Heart left ventricle (tissue), 16 donors: ENCODE measurements around the gene EHD2. TPM values are rescaled to one million over a fixed set of nuclear protein-coding genes. Genes with fewer than 3 reads are reported as not detected.
"Not testable (repeated sequence)": the region's sequence is repeated elsewhere in the genome, so short reads cannot be mapped to it uniquely, and the experiment has no call there.

Experiments
- ATAC-seq, 4 donors: fragments of 200-7000 bp; cut with Tn5 transposase; one replicate each; pipeline ENCODE4 v1.9.1; 2020 to 2022; ENCODE audit warnings: moderate library complexity in 4 of 4, mild to moderate bottlenecking in 3 of 4, moderate number of reproducible peaks in 1 of 4
- DNase-seq, 5 donors: peaks; one replicate each; pipeline ENCODE4 v3.0.0-alpha.2; 2020
- H3K27ac ChIP-seq, 12 donors: fragments of 200-600 bp; sonication (generic) in 4 of 12; one replicate each; pipeline versions ENCODE4 v1.5.0 to v1.8.0; 2016 to 2022; ENCODE audit warnings: mild to moderate bottlenecking in 2 of 12
- H3K27me3 ChIP-seq, 9 donors: fragments of 200-600 bp; sonication (generic) in 2 of 9; one replicate each; pipeline versions ENCODE4 v1.5.1 to v1.8.0; 2016 to 2022; ENCODE audit warnings: mild to moderate bottlenecking in 3 of 9
- H3K36me3 ChIP-seq, 9 donors: fragments of 200-600 bp; sonication (generic) in 2 of 9; one replicate each; pipeline versions ENCODE4 v1.5.0 to v1.8.0; 2018 to 2022; ENCODE audit warnings: mild to moderate bottlenecking in 2 of 9
- H3K4me1 ChIP-seq, 12 donors: fragments of 200-600 bp; sonication (generic) in 4 of 12; one replicate each; pipeline versions ENCODE4 v1.5.0 to v1.8.0; 2016 to 2022; ENCODE audit warnings: mild to moderate bottlenecking in 3 of 12
- H3K4me3 ChIP-seq, 12 donors: fragments of 200-600 bp; sonication (generic) in 4 of 12; one replicate each; pipeline versions ENCODE4 v1.5.0 to v1.8.0; 2017 to 2022; ENCODE audit warnings: mild to moderate bottlenecking in 9 of 12, moderate library complexity in 4 of 12
- H3K9me3 ChIP-seq, 12 donors: fragments of 200-600 bp; sonication (generic) in 4 of 12; one replicate each; pipeline versions ENCODE4 v1.5.0 to v1.8.0; 2016 to 2022; ENCODE audit warnings: mild to moderate bottlenecking in 1 of 12
- CTCF ChIP-seq, 12 donors: fragments of 200-600 bp; sonication (generic) in 4 of 12; IDR thresholded peaks; one replicate each; pipeline versions ENCODE4 v1.5.0 to v1.8.0; 2018 to 2022; ENCODE audit warnings: antibody characterized with exemption in 12 of 12, mild to moderate bottlenecking in 5 of 12
- POLR2A ChIP-seq, 2 donors: fragments of 450-650 bp; IDR thresholded peaks; one replicate each; pipeline ENCODE4 v1.6.1; 2017; ENCODE audit warnings: antibody characterized with exemption in 2 of 2, mild to moderate bottlenecking in 2 of 2, moderate library complexity in 2 of 2
- WGBS, 4 donors: extraction: QIAGEN DNeasy Blood & Tissue Kit in 2 of 4; methylation state at CpG; one replicate each; pipeline versions ENCODE4 v1.1.5 to v1.1.7; 2013 to 2018; 5-methylcytosine and 5-hydroxymethylcytosine counted together
- intact Hi-C, 10 donors: fragments of 100-400 bp; cut with DNase I; formaldehyde crosslinking; loops; one replicate each; pipeline versions ENCODE4 v1.11.1 to v1.14.2; 2022
- polyA plus RNA-seq, 2 donors: library from polyadenylated mRNA; stranded (reverse); fragments of 200-250 nt; gene quantifications; one replicate each; pipeline ENCODE4 v1.2.3, GENCODE V29; 2013
- total RNA-seq, 9 donors: library from RNA; depleted of rRNA in 2 of 9; stranded (reverse); fragments of >200 nt in 2 of 9; fragmentation: NEBNext Ultra II Directional in 3 of 9; extraction: Animal tissue kit (Norgen Biotek cat#: 25700) in 3 of 9; gene quantifications; one replicate each; pipeline versions ENCODE4 v1.1.0 to v1.2.4, GENCODE V29; 2016 to 2023
- donor health status: ischemic (EF 13 %, LVEDD 7.1; RV severe dilation, severe dysfunction).
- donor health status: healthy with polysubstance abuse.
- donor health status: DM: no; HTN: yes; CAD: no.
- donor health status: DM: no; HTN: no; CAD: no.
- donor health status: ischemic (EF 25% LVEDD 6.9; RV normal size, moderate dysfunction).
- donor health status: ischemic (EF 25% LVEDD 5.7; RV mildly dilated, moderate dysfunction).
- donor health status: healthy.
- donor health status: DM: yes; HTN: yes; CAD: no.
- donor health status: ischemic (EF 35%, LVEDD 5.7; RV mildly dilated, moderate dysfunction).
- donor health status: nonischemic (EF 11% LVEDD 7.7; RV severe dilation, severe dysfunction).
- donor health status: DM: yes; HTN: yes; CAD: no.
- donor health status: PGD.
- donor health status: ischemic (EF 29% LVEDD 5.4; RV normal size, mild dysfunction).
- donor health status: nonischemic (EF 23%, LVEDD 6.1; RV moderate dilation, normal function).

The EHD2 gene
- total and polyA plus RNA-seq, 11 donors: 30.6 to 133 (median 45.1) TPM

DNA sequence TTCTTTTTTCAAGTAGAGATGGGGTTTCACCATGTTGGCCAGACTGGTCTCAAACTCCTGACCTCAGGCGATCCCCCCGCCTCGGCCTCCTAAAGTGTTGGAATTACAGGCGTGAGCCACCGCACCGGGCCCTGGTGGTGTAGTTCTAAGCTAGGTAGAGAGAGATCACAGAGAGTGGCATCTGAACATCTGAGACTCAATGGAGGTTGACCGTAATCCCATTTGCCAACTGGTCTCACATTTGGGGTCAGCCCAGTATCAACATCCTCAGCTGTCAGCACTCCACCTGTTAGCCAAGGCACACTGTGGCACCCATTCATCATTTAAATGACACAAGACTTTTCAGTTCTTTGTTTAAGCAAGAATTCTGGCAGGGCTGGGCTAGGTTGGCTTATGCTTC, 73.3 kb downstream of the EHD2 start:
- WGBS, 4 donors: 90 to 96% (median 95%) methylated on average over 4 to 7 of the region's 7 CpGs
- no peak for ATAC-seq

GRCh38 chr19:47787307-47787706, 74.1 kb downstream of the EHD2 start:
- peak in 1 of 4 donors; percentile 11 for ATAC-seq
- Histone ChIP-seq H3K4me1 (peaks cover 0 to 21% (median 11%) of the 10 kb centered on the region in 12 donors), H3K36me3 (peaks cover 0 to 59% (median 46%) of the 10 kb centered on the region in 9 donors), H3K27ac (peak overlapping the region in 3 of 12 donors; percentile 4 to 8 (median 7))
- not testable (repeated sequence) for DNase-seq, H3K27me3 ChIP-seq, H3K9me3 ChIP-seq, H3K4me3 ChIP-seq
- WGBS, 4 donors: 60 to 72% (median 64%) methylated on average over 10 of the region's 10 CpGs
- intact Hi-C loops: loop anchor here in 4 of 10 donors (2.0 to 10.0 kb wide), 3 partner anchors 73 to 75 kb away; partner anchors contain the start of gene EHD2 (in 4 of the 4)

More for the DNA sequence above, 73.3 kb downstream of the EHD2 start:
- TF ChIP-seq POLR2A (IDR thresholded peaks at IDR 0.05) (no peak), CTCF (IDR thresholded peaks at IDR 0.05) (no peak)
- no peak overlapping the region for H3K4me3 ChIP-seq
- no peaks in the 10 kb centered on the region for H3K9me3 ChIP-seq
- H3K27ac ChIP-seq: peak overlapping the region in 1 of 12 donors; percentile 8
- no peak for DNase-seq
- peaks cover 0 to 29% (median 16%) of the 10 kb centered on the region in 12 donors for H3K4me1 ChIP-seq
- peaks cover 0 to 65% (median 46%) of the 10 kb centered on the region in 9 donors for H3K36me3 ChIP-seq
- intact Hi-C loops: loop anchor here in 4 of 10 donors (2.0 to 10.0 kb wide), 3 partner anchors 72 to 74 kb away; partner anchors contain the start of gene EHD2 (in 4 of the 4)
- no peaks in the 10 kb centered on the region for H3K27me3 ChIP-seq

- intact Hi-C loops: loop anchor here in 8 of 10 donors (2.0 to 10.0 kb wide), 7 partner anchors 23 to 78 kb away; partner anchors contain the start of gene EHD2 (in 6 of the 8)
- H3K27me3 ChIP-seq, ATAC-seq, H3K4me3 ChIP-seq, H3K9me3 ChIP-seq, DNase-seq, H3K27ac ChIP-seq: not testable (repeated sequence)
- peaks cover 0 to 12% (median 4%) of the 10 kb centered on the region in 12 donors for H3K4me1 ChIP-seq
- peaks cover 0 to 34% (median 22%) of the 10 kb centered on the region in 9 donors for H3K36me3 ChIP-seq
- WGBS, 4 donors: 93 to 98% (median 95%) methylated on average over 13 of the region's 13 CpGs
These were observed 76.6 kb downstream of the EHD2 start for GRCh38 chr19:47789811-47790210.

DNA sequence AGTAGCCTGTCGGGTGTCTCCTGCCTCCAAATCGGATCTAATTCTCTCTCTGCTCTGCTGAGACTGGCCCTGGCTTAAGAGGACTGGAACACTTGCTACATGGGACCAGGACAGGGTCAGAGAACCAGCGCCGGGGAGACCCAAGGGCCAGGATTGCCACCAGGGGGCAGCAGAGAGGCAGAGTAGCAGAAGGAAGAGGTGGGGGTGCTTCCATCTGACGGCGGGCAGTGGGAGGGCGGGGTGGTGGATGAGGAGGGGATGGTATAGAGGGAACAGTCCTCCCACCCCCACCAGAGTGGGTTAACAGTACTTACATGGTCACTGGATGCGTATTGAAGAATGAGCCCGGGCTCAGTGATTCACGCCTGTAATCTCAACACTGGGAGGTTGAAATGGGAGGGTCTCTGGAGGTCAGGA, 77.2 kb downstream of the EHD2 start:
- Histone ChIP-seq H3K27me3 (no peaks in the 10 kb centered on the region), H3K4me3 (no peak overlapping the region), H3K9me3 (peaks cover 0 to 8% (median 0%) of the 10 kb centered on the region in 12 donors), H3K36me3 (peaks cover 0 to 28% (median 16%) of the 10 kb centered on the region in 9 donors), H3K27ac (no peak overlapping the region), H3K4me1 (peaks cover 0 to 12% (median 4%) of the 10 kb centered on the region in 12 donors)
- intact Hi-C loops: loop anchor here in 2 of 10 donors (2.0 to 5.0 kb wide), 2 partner anchors 72 kb away; no protein-coding TSS in a partner anchor
- peak; percentile 79 to 91 (median 85) for DNase-seq
- no peak for TF ChIP-seq POLR2A (IDR thresholded peaks at IDR 0.05)
- TF ChIP-seq CTCF (IDR thresholded peaks at IDR 0.05): peak; percentile 68 to 83 (median 80)
- ATAC-seq: peak; percentile 47 to 78 (median 68)
- WGBS, 4 donors: 12 to 17% (median 16%) methylated on average over 10 of the region's 10 CpGs

DNA sequence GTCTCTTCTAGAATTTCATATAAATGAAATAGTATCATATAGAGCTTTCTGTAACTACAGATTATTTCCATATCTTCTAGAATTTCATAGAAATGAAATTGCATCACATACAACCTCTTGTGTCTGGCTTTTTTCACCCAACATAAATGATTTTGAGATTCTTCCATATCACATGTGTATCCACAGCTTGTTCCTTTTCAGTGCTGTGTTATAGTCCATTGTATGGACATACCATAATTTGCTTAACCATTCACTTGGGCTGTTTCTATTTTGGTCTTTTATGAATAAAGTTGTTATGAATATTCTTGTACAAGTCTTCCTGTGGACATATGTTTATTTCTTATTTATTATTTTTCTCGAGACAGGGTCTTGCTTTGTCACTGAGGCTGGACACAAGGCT, 79.4 kb downstream of the EHD2 start:
- intact Hi-C loops: loop anchor here in 1 of 10 donors (5.0 kb wide), 1 partner anchor 70 kb away; no protein-coding TSS in a partner anchor
- TF ChIP-seq CTCF (IDR thresholded peaks at IDR 0.05): no peak
- TF ChIP-seq POLR2A (IDR thresholded peaks at IDR 0.05): no peak
- H3K4me1 ChIP-seq: peaks cover 0 to 12% (median 4%) of the 10 kb centered on the region in 12 donors
- ATAC-seq (no peak), DNase-seq (no peak)
- H3K4me3 ChIP-seq: no peak overlapping the region
- no peak overlapping the region for H3K27ac ChIP-seq
- no peaks in the 10 kb centered on the region for H3K27me3 ChIP-seq
- H3K9me3 ChIP-seq: peaks cover 0 to 8% (median 0%) of the 10 kb centered on the region in 12 donors
- H3K36me3 ChIP-seq: peaks cover 0 to 7% (median 0%) of the 10 kb centered on the region in 9 donors
- 94 to 100% (median 98%) methylated on average over 1 of the region's 1 CpG for WGBS, 4 donors

Other genes with a start within 250 kb of the EHD2 start
- under 1 TPM in 6 of 9 donors, not detected in 3; 0.08 to 0.67 (median 0.30) TPM for gene SLC8A2, start 241.5 kb upstream of the EHD2 start, total RNA-seq
- under 1 TPM in 1 of 2 donors, not detected in 1; 0.12 TPM for gene SLC8A2, start 241.5 kb upstream of the EHD2 start, polyA plus RNA-seq
- 1 to 10 TPM; 3.2 to 9.5 (median 7.0) TPM for gene KPTN, start 229.2 kb upstream of the EHD2 start, total RNA-seq
- gene KPTN, start 229.2 kb upstream of the EHD2 start, polyA plus RNA-seq: 10 to 100 TPM in 1 of 2 donors, 1 to 10 TPM in 1; 9.4 to 15.8 TPM
- 100 to 1,000 TPM; 113 to 238 (median 125) TPM for gene NAPA, start 198.4 kb upstream of the EHD2 start, total RNA-seq
- gene NAPA, start 198.4 kb upstream of the EHD2 start, polyA plus RNA-seq: 100 to 1,000 TPM; 118 to 121 TPM
- gene ZNF541, start 140.3 kb upstream of the EHD2 start, total RNA-seq: 1 to 10 TPM in 6 of 9 donors, under 1 TPM in 3; 0.63 to 3.8 (median 1.1) TPM
- gene ZNF541, start 140.3 kb upstream of the EHD2 start, polyA plus RNA-seq: 1 to 10 TPM in 1 of 2 donors, under 1 TPM in 1; 0.15 to 1.1 TPM
- gene BICRA, start 104.3 kb upstream of the EHD2 start, total RNA-seq: 10 to 100 TPM in 3 of 9 donors, 1 to 10 TPM in 6; 5.3 to 14.5 (median 8.7) TPM
- 1 to 10 TPM; 7.2 to 7.6 TPM for gene BICRA, start 104.3 kb upstream of the EHD2 start, polyA plus RNA-seq
- 100 to 1,000 TPM; 132 to 206 (median 171) TPM for gene NOP53, start 32.1 kb downstream of the EHD2 start, total RNA-seq
- 100 to 1,000 TPM; 242 to 259 TPM for gene NOP53, start 32.1 kb downstream of the EHD2 start, polyA plus RNA-seq
- 1,000 to 10,000 TPM in 5 of 9 donors, 100 to 1,000 TPM in 4; 790 to 2,748 (median 1,081) TPM for gene SELENOW, start 65.3 kb downstream of the EHD2 start, total RNA-seq
- 1,000 to 10,000 TPM in 1 of 2 donors, 100 to 1,000 TPM in 1; 647 to 2,041 TPM for gene SELENOW, start 65.3 kb downstream of the EHD2 start, polyA plus RNA-seq
- gene TPRX1, start 91.1 kb downstream of the EHD2 start, total RNA-seq: not detected
- not detected for gene TPRX1, start 91.1 kb downstream of the EHD2 start, polyA plus RNA-seq
- gene CRX, start 108.5 kb downstream of the EHD2 start, total RNA-seq: not detected
- not detected for gene CRX, start 108.5 kb downstream of the EHD2 start, polyA plus RNA-seq
- gene TPRX2, start 145.8 kb downstream of the EHD2 start, total RNA-seq: not detected
- gene TPRX2, start 145.8 kb downstream of the EHD2 start, polyA plus RNA-seq: not detected
- gene SULT2A1, start 172.9 kb downstream of the EHD2 start, total RNA-seq: not detected
- not detected for gene SULT2A1, start 172.9 kb downstream of the EHD2 start, polyA plus RNA-seq